Erythroblast (primary cell): ENCODE measurements around the gene CAPN5.

Source experiments
- DNase-seq, 2 experiments: peaks; one replicate each; lab custom pipeline; 2025; lab: John Stamatoyannopoulos, UW
- GATA1 ChIP-seq: IDR thresholded peaks from 2 replicates; pipeline ENCODE4 v1.6.1; 2011; ENCODE audit warnings: low read depth, mild to moderate bottlenecking, control low read depth, low read length, moderate library complexity
- POLR2A ChIP-seq: IDR thresholded peaks from 2 replicates; pipeline ENCODE4 v1.6.1; 2011; ENCODE audit warnings: mild to moderate bottlenecking, low read length

The CAPN5 gene

GRCh38 chr11:77079666-77080065, 12.9 kb downstream of the CAPN5 start:
- TF ChIP-seq POLR2A (no peak), GATA1 (no peak)

DNA sequence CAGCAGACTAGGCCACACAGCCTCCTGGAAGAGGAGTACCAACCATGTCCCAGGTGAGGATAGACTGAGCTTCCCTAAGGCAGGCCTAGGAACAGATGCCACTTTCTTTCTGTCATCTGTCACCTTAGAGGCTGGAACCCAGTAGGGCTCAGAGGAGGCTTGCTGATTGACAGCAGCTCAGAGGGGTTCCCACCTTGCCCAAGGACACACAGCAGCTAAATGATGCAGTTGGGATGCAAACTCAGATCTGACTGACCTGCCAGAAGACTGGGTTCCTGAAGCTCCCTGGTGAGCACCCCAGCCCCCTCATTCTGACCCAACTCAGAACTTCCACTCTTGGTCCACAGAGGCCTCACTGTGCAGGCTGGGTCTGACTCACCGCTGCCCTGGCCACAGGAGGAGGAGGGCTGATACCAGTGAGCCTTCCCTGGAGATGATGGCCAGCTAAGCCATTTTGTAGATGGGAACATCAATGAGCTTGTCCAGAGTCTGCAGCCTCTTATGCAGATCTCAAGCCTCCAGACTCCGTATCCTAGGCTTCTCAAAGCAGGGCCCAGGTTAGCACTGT, 14.0 kb downstream of the CAPN5 start:
- no peak for DNase-seq
- TF ChIP-seq GATA1: no peak
- TF ChIP-seq POLR2A: no peak

More at GRCh38 chr11:77079666-77080065, 12.9 kb downstream of the CAPN5 start:
- no peak for DNase-seq

DNA sequence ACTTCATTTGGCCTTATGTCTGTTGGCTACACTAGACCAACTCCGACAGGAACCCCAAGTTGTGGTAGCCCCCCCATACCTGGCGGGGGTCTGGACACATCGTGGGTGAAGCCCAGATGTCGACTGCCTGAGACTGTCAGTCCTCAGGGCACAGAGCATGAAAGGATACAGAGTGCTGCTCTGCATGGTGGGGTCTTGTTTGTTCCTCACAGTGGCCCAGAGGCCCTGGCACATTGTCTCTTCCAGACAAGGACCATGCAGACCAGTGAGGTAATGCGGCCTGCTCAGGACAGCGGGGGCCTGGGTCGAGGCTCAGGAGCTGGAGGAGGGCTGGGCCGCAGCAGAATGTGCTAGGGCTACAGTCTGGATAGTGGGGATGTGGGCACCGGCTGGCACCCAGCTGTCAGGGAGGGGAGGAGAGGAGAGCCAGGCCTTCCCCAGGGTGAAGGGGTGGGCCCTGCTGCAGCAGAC, 14.6 kb downstream of the CAPN5 start:
- DNase-seq: no peak
- TF ChIP-seq POLR2A (no peak), GATA1 (no peak)

- no peak for DNase-seq
- no peak for TF ChIP-seq POLR2A
Measured at GRCh38 chr11:77081976-77082836, 15.4 kb downstream of the CAPN5 start.

DNA sequence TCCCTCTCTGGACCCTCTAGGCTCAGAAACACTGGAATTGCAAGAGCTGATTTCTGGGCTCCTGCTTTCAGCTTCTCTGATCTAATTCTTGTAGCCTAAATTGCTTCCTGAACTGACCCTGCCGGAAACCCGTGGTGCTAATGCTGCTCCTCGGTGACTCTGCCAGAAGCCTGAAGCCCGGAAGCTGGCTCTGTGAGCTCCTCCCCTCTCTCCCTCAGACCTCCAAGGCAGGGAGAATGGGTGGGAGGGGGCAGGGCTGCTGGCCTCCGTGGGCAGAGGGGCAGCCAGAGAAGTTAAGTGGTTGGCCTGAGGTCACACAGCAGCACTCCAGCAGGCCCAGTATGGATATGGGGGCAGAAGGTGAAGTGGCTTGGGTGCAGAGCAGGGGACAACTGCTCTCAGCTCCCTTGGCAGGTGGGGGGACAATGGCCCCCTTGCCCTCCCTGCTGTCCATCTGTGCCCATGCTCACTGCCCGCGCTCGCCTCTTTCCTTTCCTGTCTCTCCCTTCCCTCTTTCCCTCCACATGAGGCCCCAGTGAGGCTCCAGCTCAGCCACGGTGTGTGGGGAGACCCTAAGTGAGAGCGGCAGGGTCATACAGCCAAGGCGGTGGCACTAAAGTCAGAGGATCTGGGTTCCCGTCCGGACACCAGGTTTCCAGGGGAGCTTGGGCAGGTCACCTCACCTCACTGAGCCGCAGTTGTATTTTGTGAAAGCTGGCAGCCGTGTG, 16.2 kb downstream of the CAPN5 start:
- no peak for DNase-seq
- TF ChIP-seq GATA1: no peak
- TF ChIP-seq POLR2A: no peak

- TF ChIP-seq POLR2A (peak; percentile 56), GATA1 (no peak)
- DNase-seq: no peak
Measured at GRCh38 chr11:77083566-77084245, 16.9 kb downstream of the CAPN5 start.

- TF ChIP-seq POLR2A (no peak), GATA1 (no peak)
- no peak for DNase-seq
Measured at GRCh38 chr11:77084581-77085191, 17.9 kb downstream of the CAPN5 start.

DNA sequence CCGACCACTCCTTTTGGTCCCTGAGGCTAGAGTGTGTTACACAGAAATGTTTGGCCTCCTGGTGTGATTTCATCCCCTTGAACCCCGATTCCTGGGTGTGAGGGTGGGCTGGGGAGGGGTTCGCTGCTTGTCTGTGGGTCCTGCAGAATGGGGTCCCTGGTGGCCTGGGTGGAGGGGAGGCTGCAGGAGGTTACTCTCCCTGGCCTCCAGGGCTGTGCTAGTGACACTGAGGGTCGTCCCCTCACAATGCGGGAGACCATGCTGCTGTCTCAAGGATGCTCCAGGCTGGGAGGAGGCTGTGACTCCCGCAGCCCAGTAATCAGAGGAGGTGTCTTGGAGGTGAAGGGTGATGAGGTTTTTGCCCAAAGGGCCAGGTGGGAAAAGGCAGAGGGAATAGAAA, 18.9 kb downstream of the CAPN5 start:
- TF ChIP-seq GATA1 (no peak), POLR2A (no peak)
- no peak for DNase-seq

DNA sequence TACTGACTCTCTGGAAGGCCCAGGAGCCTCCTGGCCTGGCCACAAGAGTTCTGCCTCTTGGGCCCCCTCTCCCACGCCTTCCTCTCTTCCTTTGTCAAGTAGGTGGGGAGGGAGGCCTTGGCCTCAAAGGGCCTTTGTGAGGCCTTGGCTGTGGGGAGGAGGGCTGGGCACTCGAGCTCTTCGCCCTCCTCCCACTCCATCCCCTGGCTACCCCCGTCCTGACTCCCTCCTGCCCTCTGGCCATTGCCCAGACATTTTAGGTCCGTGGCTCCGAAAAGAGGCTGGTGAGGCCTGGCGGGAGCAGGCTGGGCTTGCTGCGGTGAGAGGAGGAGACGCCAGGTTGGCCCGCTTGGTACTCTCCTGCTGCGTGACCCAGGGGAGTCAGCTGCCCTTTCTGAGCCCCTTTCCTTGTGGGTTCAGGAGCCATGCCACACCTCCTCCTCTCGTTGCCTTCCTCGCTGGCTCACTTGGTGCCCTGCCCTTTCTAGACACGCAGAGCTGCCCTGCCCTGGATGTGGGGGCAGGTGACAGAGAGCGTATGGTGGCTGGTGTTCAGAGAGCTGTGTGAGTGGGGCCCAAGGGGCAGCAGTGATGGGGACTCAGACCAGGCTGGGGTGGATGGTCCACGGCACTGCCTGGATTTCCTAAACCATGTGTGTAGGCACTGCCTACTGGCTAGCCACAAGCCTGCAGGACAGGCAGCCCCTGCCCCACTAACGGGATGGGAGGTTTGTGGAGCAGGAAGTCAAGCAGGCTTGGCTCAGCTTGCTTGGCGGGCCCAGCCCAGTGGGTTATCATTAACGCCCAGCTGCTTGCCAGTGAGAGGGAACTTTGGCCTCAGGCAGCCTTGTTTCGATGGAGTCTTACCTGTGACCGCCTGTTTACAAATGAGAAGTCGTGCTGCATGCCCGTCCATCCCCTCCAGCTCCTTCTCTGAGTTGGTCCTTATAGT, 20.0 kb downstream of the CAPN5 start:
- DNase-seq: peak; percentile 87 to 89
- TF ChIP-seq POLR2A (peak; percentile 77), GATA1 (no peak)

DNA sequence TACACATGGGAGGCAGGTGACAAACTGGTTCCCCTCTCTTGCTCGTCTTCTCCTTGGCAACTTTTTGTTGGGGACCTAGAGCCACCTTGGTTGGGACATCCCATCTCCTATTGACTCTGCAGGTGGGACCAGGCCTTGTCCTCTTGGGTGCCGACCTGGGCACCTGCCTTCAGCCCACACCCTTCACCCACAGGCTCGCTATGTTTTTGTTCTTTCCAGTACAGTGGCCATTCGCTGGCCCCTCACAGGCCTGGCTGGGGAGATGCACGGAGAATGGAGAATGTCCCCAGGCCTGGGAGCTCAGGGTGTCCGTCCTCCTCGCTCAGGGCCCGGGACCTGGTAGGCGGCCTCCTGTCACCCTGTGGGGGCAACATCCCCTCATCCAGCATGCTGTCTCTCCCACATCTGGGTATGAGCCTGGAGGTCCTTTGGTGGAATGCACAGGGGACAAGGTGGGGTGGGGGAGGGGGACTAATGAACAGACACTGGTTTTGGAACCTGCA, 21.0 kb downstream of the CAPN5 start:
- DNase-seq: no peak

GRCh38 chr11:77088236-77089003, 21.6 kb downstream of the CAPN5 start:
- DNase-seq: no peak
- TF ChIP-seq POLR2A (no peak), GATA1 (no peak)

More for the DNA sequence above, 21.0 kb downstream of the CAPN5 start:
- TF ChIP-seq POLR2A (no peak), GATA1 (no peak)
